ENCODE measurements around the gene EHHADH. TPM values are rescaled to one million over a fixed set of nuclear protein-coding genes. Genes with fewer than 3 reads are reported as not detected.
"Not testable (repeated sequence)": the region's sequence is repeated elsewhere in the genome, so short reads cannot be mapped to it uniquely, and the experiment has no call there.

Gene EHHADH
- total RNA-seq, 1 donor from 2014 or later = 1.4 TPM

DNA sequence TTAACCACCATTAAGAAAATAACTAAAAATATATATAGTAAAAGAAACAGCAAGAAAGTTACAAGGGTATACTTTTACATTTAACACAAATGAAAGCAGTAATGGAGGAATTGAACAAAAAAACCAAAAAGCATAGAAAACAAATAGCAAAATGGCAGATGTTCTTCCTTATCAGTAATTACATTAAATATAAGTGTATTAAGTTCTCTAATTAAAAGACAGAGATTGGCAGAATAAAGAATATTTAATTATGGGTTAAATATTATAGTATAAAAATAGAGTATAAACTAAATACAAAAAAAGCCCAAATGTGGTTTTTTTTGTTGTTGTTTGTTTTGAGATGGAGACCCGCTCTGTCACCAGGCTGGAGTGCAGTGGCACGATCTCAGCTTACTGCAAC, 20.5 kb downstream of the EHHADH start:
- H3K4me3 Mint-ChIP-seq = no peak overlapping the region
- intact Hi-C loops (cut with micrococcal nuclease) = no loop called here
- no peaks in the 10 kb centered on the region for H3K27me3 Mint-ChIP-seq (ENCODE audit: insufficient read depth)
- H3K27ac Mint-ChIP-seq = no peak overlapping the region
- peaks cover 9% of the 10 kb centered on the region for H3K9me3 Mint-ChIP-seq
- H3K4me1 Mint-ChIP-seq (ENCODE audit: low read depth) = no peaks in the 10 kb centered on the region
- no peaks in the 10 kb centered on the region for H3K36me3 Mint-ChIP-seq (ENCODE audit: low read depth)
- no peak for DNase-seq (ENCODE audit: low spot score)

DNA sequence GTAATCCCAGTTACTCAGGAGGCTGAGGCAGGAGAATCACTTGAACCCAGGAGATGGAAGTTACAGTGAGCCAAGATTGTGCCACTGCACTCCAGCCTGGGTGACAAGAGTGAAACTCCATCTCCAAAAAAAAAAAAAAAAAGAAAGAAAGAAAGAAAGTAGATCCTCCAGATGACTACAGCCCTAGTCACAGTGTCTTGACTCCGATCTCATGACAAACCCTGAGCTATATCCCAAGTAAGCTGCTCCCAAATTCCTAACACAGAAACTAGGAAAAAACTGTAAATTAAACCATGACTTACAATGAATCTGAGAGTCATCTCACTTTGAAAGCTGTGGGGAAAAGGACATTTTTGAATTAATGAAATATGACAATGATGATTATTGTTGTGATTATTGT, 27.3 kb downstream of the EHHADH start:
- H3K9me3 Mint-ChIP-seq; DNase-seq (ENCODE audit: low spot score); intact Hi-C loops (cut with micrococcal nuclease); H3K36me3 Mint-ChIP-seq (ENCODE audit: low read depth); H3K4me3 Mint-ChIP-seq; H3K27me3 Mint-ChIP-seq (ENCODE audit: insufficient read depth); H3K27ac Mint-ChIP-seq; H3K4me1 Mint-ChIP-seq (ENCODE audit: low read depth): not testable (repeated sequence)

DNA sequence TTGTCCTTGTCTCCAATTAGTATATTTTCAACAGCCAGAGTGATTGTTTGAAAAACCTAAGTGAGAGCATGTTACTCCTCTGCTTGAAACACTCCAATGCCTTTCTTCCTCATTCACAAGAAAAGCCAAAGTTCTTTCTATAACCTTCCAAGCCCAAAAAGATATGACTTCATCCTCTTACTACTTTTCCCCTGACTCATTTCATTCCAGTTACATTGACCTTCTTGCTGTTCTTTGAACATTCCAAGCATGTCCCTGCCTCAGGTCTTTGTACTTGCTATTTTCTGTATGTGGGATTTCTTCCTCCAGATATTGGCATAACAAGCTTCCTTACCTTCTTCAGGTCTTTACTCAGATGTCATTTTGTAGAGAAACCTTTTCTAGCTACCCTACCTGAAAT, 28.3 kb downstream of the EHHADH start:
- H3K27ac Mint-ChIP-seq = no peak overlapping the region
- intact Hi-C loops (cut with micrococcal nuclease) = no loop called here
- H3K4me3 Mint-ChIP-seq = no peak overlapping the region
- no peaks in the 10 kb centered on the region for H3K4me1 Mint-ChIP-seq (ENCODE audit: low read depth)
- H3K36me3 Mint-ChIP-seq (ENCODE audit: low read depth) = no peaks in the 10 kb centered on the region
- no peaks in the 10 kb centered on the region for H3K9me3 Mint-ChIP-seq
- no peaks in the 10 kb centered on the region for H3K27me3 Mint-ChIP-seq (ENCODE audit: insufficient read depth)
- DNase-seq (ENCODE audit: low spot score) = no peak

DNA sequence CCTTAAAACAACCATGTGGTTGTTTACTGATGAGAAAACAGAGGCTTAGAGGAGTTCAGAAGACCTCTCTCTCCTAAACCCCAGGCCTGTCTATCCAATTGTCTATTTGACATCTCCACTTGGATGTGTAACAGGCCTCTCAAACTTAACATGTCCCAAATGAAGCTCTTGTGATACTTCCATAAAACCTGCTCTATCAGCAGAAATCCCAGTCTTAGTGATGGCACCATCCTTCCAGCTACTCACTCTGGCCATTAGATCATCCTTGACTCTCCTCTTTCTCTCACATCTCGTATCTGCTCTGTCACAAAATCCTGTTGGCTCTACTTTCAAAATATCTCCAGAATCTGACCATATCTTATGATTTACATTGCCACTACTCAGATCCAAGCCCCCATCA, 28.8 kb downstream of the EHHADH start:
- Mint-ChIP-seq H3K36me3 (ENCODE audit: low read depth) (no peaks in the 10 kb centered on the region), H3K27ac (no peak overlapping the region), H3K9me3 (no peaks in the 10 kb centered on the region), H3K4me3 (no peak overlapping the region), H3K4me1 (ENCODE audit: low read depth) (no peaks in the 10 kb centered on the region), H3K27me3 (ENCODE audit: insufficient read depth) (no peaks in the 10 kb centered on the region)
- intact Hi-C loops (cut with micrococcal nuclease) = no loop called here
- no peak for DNase-seq (ENCODE audit: low spot score)

DNA sequence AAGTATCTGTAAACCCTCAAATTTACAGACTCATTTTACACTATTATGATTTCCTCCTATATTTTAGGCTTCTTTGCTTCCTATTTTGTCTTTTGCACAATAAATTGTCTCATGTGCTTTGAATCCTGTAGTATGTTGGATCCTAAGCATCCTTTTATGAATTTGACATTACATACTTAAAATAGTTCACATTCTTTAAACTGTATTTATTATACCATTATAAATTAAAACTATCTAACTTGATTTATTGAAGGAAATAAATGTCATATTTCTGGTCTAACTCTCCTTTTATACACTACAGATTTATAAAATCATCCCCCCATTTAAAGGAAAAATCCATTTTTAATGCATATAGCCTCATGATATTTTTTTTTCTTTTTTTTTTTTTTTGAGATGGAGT, 32.6 kb downstream of the EHHADH start:
- Mint-ChIP-seq H3K27ac (no peak overlapping the region), H3K9me3 (no peaks in the 10 kb centered on the region), H3K4me1 (ENCODE audit: low read depth) (no peaks in the 10 kb centered on the region), H3K4me3 (no peak overlapping the region), H3K36me3 (ENCODE audit: low read depth) (no peaks in the 10 kb centered on the region), H3K27me3 (ENCODE audit: insufficient read depth) (no peaks in the 10 kb centered on the region)
- no peak for DNase-seq (ENCODE audit: low spot score)
- intact Hi-C loops (cut with micrococcal nuclease) = no loop called here

DNA sequence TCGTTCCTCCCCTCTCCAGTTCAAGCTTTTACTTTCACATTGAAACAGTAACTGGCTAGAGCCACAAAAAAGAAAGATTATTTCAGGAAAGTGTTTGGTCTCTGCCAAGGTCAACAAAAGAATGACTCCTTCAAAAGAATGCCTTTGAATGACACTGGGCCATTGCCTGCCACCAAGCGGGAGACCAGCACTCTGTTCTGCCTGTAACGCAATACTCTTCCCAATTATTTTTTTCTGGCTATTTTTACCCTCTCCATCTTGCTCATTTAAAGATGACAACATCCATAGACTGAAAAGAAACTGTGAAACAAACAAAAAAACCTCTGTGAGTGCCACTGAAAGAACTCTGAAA, 37.3 kb downstream of the EHHADH start:
- Mint-ChIP-seq H3K27ac (no peak overlapping the region), H3K36me3 (ENCODE audit: low read depth) (no peaks in the 10 kb centered on the region), H3K27me3 (ENCODE audit: insufficient read depth) (no peaks in the 10 kb centered on the region), H3K4me3 (no peak overlapping the region), H3K4me1 (ENCODE audit: low read depth) (no peaks in the 10 kb centered on the region), H3K9me3 (no peaks in the 10 kb centered on the region)
- no peak for DNase-seq (ENCODE audit: low spot score)
- intact Hi-C loops (cut with micrococcal nuclease) = loop anchor here (1.0 kb wide), 1 partner anchor 341 kb away; no protein-coding TSS in a partner anchor

DNA sequence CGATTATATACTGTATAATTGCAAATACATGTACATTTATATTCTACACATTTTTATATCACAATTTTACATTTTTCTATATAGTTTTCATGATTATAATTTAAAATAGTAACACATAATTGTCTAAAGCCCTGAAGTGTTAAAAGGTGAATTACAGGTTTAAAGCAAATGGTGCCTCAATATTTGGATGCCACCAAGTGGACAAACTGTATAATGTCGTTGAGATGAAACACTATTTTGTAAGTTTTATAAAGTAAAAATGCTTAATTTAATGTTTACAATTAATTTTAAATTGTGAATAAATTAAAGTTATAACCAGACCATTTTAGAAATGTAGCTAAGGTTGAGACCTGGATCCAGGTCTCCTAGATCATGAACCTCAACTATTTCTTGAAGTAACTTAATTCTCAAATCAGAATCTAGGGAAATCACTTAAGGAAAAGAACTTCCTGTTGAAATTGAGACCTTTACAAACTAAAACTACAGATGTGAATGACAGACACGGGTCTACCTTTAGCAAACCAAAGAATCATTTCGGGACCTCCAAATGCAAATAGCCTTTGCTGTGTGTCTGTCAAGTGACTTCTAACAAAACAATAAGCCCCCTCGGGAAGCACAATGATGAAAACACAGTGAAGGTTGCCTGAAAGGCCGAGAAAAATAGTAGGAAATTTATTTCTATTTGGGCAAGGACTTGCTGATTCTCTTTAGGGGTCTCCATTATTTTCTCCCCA, 37.8 kb downstream of the EHHADH start:
- no peak for DNase-seq (ENCODE audit: low spot score)
- H3K36me3 Mint-ChIP-seq (ENCODE audit: low read depth) = no peaks in the 10 kb centered on the region
- H3K4me1 Mint-ChIP-seq (ENCODE audit: low read depth) = no peaks in the 10 kb centered on the region
- no peaks in the 10 kb centered on the region for H3K27me3 Mint-ChIP-seq (ENCODE audit: insufficient read depth)
- intact Hi-C loops (cut with micrococcal nuclease) = loop anchor here (1.0 kb wide), 1 partner anchor 341 kb away; no protein-coding TSS in a partner anchor
- H3K4me3 Mint-ChIP-seq = no peak overlapping the region
- no peaks in the 10 kb centered on the region for H3K9me3 Mint-ChIP-seq
- no peak overlapping the region for H3K27ac Mint-ChIP-seq

DNA sequence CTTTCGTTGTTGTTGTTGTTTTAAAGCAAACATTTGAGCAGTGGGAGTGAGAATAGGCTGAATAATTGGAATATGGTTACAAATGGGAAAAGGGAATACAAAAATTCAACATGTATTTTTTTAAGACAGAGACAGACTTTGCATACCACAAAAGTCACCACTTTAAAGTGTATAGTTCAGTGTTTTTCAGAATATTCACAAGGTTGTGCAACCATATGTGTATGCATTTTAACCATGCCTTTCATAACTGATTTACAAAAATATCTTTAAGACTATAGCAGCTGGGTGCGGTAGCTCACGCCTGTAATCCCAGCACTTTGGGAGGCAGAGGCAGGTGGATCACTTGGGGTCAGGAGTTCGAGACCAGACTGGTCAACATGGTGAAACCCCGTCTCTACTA, 41.3 kb downstream of the EHHADH start:
- no peaks in the 10 kb centered on the region for H3K36me3 Mint-ChIP-seq (ENCODE audit: low read depth)
- no peaks in the 10 kb centered on the region for H3K4me1 Mint-ChIP-seq (ENCODE audit: low read depth)
- H3K27ac Mint-ChIP-seq = no peak overlapping the region
- H3K4me3 Mint-ChIP-seq = no peak overlapping the region
- no peaks in the 10 kb centered on the region for H3K27me3 Mint-ChIP-seq (ENCODE audit: insufficient read depth)
- intact Hi-C loops (cut with micrococcal nuclease) = no loop called here
- H3K9me3 Mint-ChIP-seq = no peaks in the 10 kb centered on the region
- DNase-seq (ENCODE audit: low spot score) = no peak

DNA sequence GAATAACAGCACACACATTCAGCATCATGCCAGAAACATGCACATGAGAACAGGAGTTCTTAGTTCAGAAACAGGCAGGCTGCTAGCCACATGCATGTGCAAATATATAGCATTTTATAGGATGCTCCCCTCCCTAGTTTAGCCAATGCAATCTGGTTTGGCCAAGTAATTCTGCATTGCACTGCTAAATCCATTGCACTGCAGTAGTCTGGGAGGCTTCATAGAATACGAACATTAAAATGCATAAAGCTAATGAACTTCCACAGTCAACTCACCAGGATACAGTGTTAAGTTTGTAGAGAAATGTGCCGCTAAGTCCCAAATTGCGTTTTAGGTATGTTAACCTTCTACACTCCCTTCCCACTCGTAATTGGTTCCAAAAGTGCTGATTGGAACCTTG, 41.8 kb downstream of the EHHADH start:
- H3K36me3 Mint-ChIP-seq (ENCODE audit: low read depth) = no peaks in the 10 kb centered on the region
- no peaks in the 10 kb centered on the region for H3K4me1 Mint-ChIP-seq (ENCODE audit: low read depth)
- intact Hi-C loops (cut with micrococcal nuclease) = no loop called here
- no peaks in the 10 kb centered on the region for H3K9me3 Mint-ChIP-seq
- H3K4me3 Mint-ChIP-seq = no peak overlapping the region
- DNase-seq (ENCODE audit: low spot score) = no peak
- no peak overlapping the region for H3K27ac Mint-ChIP-seq
- no peaks in the 10 kb centered on the region for H3K27me3 Mint-ChIP-seq (ENCODE audit: insufficient read depth)

DNA sequence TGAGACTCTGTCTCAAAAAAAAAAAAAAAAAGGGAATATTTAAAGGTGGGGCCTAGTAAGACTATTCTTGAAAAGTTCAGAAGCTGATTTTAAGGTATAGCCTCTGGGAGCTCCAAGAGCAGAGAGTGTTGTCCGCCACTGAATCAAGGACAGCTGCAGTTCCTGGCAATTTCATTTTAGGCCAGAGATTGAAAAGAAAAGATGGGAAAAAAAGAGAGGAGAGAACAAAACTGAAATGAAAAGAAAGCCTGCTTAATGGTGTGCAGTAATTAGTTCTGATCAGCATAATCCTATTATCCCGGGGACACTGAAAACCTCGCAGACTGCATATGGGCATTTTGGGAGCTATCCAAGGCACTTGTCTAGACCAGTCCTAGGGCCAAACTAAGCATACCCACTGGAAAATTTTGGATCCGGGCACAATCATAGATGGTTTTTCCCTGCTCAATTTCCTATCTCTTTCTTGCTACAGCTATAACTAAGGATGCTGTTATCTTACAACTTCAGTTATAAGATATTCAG, 43.2 kb downstream of the EHHADH start:
- no peak overlapping the region for H3K27ac Mint-ChIP-seq
- intact Hi-C loops (cut with micrococcal nuclease) = no loop called here
- H3K4me1 Mint-ChIP-seq (ENCODE audit: low read depth) = no peaks in the 10 kb centered on the region
- H3K27me3 Mint-ChIP-seq (ENCODE audit: insufficient read depth) = no peaks in the 10 kb centered on the region
- no peaks in the 10 kb centered on the region for H3K36me3 Mint-ChIP-seq (ENCODE audit: low read depth)
- DNase-seq (ENCODE audit: low spot score) = no peak
- H3K4me3 Mint-ChIP-seq = no peak overlapping the region
- H3K9me3 Mint-ChIP-seq = no peaks in the 10 kb centered on the region

DNA sequence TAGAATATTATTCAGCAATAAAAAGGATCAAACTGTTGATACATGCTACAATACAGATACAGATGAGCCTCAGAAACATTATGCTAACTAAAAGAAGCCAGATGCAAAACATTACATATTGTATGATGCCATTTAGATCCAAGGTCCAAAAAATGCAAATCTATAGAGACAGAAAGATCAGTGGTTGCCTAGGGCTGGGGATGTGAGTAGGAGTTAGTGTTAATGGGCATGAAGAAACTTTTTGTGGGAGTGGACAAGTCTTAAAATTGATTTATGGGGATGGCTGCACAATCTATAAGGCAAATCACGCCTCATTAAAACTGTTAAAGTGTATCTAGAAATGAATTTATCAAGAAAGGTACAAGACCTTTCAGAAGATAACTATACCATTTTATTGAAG, 45.0 kb downstream of the EHHADH start:
- Mint-ChIP-seq H3K4me3 (no peak overlapping the region), H3K36me3 (ENCODE audit: low read depth) (no peaks in the 10 kb centered on the region), H3K9me3 (no peaks in the 10 kb centered on the region), H3K27ac (no peak overlapping the region), H3K27me3 (ENCODE audit: insufficient read depth) (no peaks in the 10 kb centered on the region), H3K4me1 (ENCODE audit: low read depth) (no peaks in the 10 kb centered on the region)
- intact Hi-C loops (cut with micrococcal nuclease) = no loop called here
- no peak for DNase-seq (ENCODE audit: low spot score)

DNA sequence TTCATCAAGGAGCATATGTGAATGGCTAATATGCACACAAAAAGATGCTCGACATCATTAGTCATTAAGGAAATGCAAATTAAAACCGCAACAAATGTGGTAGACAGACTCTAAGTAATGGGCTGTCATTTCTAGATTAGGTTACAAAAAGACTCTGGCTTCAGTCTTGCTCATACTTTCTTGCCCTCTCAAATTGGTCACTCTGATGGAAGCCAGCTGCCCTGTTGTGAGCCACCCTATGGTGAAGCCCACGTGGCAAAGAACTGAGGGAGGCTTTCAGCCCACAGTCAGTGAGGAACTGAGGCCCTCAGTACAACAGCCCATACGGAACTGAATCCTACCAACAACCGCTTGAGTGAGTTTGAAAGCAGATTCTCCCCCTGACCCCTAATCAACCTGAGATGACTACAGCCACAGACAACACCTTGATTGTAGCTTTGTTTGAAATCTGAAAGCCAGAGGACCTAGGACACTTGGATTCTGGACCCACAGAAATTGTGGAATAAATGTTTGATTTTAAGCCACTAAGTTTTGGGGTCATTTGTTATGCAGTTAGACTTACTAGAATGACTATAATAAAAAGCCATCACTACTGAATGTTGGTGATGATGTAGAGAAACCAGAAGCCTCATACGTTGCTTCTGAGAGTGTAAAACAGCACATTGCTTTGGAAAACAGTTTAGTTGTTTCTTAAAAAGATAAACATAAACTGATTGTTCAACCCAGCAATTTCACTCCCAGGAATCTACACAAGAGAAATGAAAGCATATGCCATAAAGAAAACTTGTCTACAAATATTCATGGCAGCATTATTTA, 45.7 kb downstream of the EHHADH start:
- no peak for DNase-seq (ENCODE audit: low spot score)
- H3K27me3 Mint-ChIP-seq (ENCODE audit: insufficient read depth) = no peaks in the 10 kb centered on the region
- H3K36me3 Mint-ChIP-seq (ENCODE audit: low read depth) = no peaks in the 10 kb centered on the region
- intact Hi-C loops (cut with micrococcal nuclease) = no loop called here
- no peak overlapping the region for H3K27ac Mint-ChIP-seq
- no peaks in the 10 kb centered on the region for H3K4me1 Mint-ChIP-seq (ENCODE audit: low read depth)
- no peaks in the 10 kb centered on the region for H3K9me3 Mint-ChIP-seq
- no peak overlapping the region for H3K4me3 Mint-ChIP-seq

DNA sequence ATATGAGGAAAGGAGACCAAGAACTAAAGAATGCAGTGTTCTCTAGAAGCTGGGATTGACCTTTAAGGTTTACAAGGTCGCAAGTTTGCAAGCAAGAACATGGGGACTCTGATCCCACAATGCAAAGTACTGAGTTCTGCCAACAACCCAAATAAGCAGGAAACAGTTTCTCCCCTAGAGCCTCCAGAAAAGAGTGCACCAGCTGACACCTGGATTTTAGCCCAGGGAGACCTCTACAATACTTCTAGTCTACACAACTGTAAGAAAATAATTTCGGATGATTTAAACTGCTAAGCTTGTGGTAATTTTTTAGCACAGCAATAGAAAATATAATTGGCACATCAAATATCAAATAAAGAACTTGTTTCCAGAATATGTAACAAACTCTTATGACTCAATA, 46.4 kb downstream of the EHHADH start:
- no peaks in the 10 kb centered on the region for H3K9me3 Mint-ChIP-seq
- no peak overlapping the region for H3K27ac Mint-ChIP-seq
- no peak for DNase-seq (ENCODE audit: low spot score)
- no peaks in the 10 kb centered on the region for H3K4me1 Mint-ChIP-seq (ENCODE audit: low read depth)
- intact Hi-C loops (cut with micrococcal nuclease) = no loop called here
- no peaks in the 10 kb centered on the region for H3K27me3 Mint-ChIP-seq (ENCODE audit: insufficient read depth)
- no peaks in the 10 kb centered on the region for H3K36me3 Mint-ChIP-seq (ENCODE audit: low read depth)
- no peak overlapping the region for H3K4me3 Mint-ChIP-seq

All from activated T-helper 1 cell treated with anti-CD3 and anti-CD28 coated beads, Interleukin-12 subunit alpha, Interleukin-12 subunit beta, Interleukin-2, Interleukin-4 antibody, amounts not matched to agents 30 ng/mL and 10 ng/mL and 1 ng/mL, durations not matched to agents 14 hours and 24 hours and 36 hours (primary cell).